Activated CD8-positive, alpha-beta memory T cell treated with anti-CD3 and anti-CD28 coated beads, Interleukin-2, amount 50 U/mL, for 1 hour (primary cell): ENCODE measurements around the gene BCLAF1.
A peak's percentile ranks its signal among the peaks of the same experiment; 100 is the strongest.

Experiments
- DNase-seq: peaks from one replicate; pipeline ENCODE4 v3.0.0-alpha.2; 2020; ENCODE audit errors: extremely low read depth

BCLAF1 gene

GRCh38 chr6:136289579-136290409 lies at the start of gene BCLAF1:
Gene BCLAF1 (minus strand): TSS chr6:136289846. CDS start chr6:136279866, 9,980 bp downstream.
- DNase-seq = peak; percentile 99

GRCh38 chr6:136338486-136338885 lies 48.8 kb upstream of the BCLAF1 start:
- no peak for DNase-seq

GRCh38 chr6:136337606-136338005 lies 48.0 kb upstream of the BCLAF1 start:
- DNase-seq = no peak

- no peak for DNase-seq
These were observed 47.5 kb upstream of the BCLAF1 start for GRCh38 chr6:136337121-136337520.

- DNase-seq = no peak
These were observed 46.2 kb upstream of the BCLAF1 start for GRCh38 chr6:136335736-136336363.

GRCh38 chr6:136334853-136335252 lies 45.2 kb upstream of the BCLAF1 start:
- DNase-seq = no peak

GRCh38 chr6:136334465-136334846 lies 44.8 kb upstream of the BCLAF1 start:
- no peak for DNase-seq

- no peak for DNase-seq
These were observed 44.3 kb upstream of the BCLAF1 start for GRCh38 chr6:136333824-136334464.

- DNase-seq = no peak
These were observed 41.8 kb upstream of the BCLAF1 start for GRCh38 chr6:136331461-136331860.

- DNase-seq = no peak
These were observed 41.0 kb upstream of the BCLAF1 start for GRCh38 chr6:136330634-136331033.

GRCh38 chr6:136326038-136326553 lies 36.5 kb upstream of the BCLAF1 start:
- no peak for DNase-seq

GRCh38 chr6:136324686-136325380 lies 35.2 kb upstream of the BCLAF1 start:
- no peak for DNase-seq

- DNase-seq = no peak
These were observed 33.9 kb upstream of the BCLAF1 start for GRCh38 chr6:136323431-136324112.

GRCh38 chr6:136319732-136320131 lies 30.1 kb upstream of the BCLAF1 start:
- no peak for DNase-seq

GRCh38 chr6:136318676-136319075 lies 29.0 kb upstream of the BCLAF1 start:
- no peak for DNase-seq

GRCh38 chr6:136317971-136318370 lies 28.3 kb upstream of the BCLAF1 start:
- DNase-seq = no peak

GRCh38 chr6:136317021-136317694 lies 27.5 kb upstream of the BCLAF1 start:
- peak; percentile 25 for DNase-seq

- no peak for DNase-seq
These were observed 25.9 kb upstream of the BCLAF1 start for GRCh38 chr6:136315594-136315993.

- DNase-seq = no peak
These were observed 23.3 kb upstream of the BCLAF1 start for GRCh38 chr6:136312975-136313374.

GRCh38 chr6:136309729-136310311 lies 20.2 kb upstream of the BCLAF1 start:
- no peak for DNase-seq
